HL-60 (cell line): ENCODE data around the gene KNSTRN.

Experiments used
- GABPA ChIP-seq: IDR thresholded peaks from 2 replicates; pipeline ENCODE4 v1.6.1; 2012; ENCODE audit warnings: low read depth
- POLR2AphosphoS5 ChIP-seq: IDR thresholded peaks from 2 replicates; pipeline ENCODE4 v1.6.1; 2012; ENCODE audit warnings: low read depth
- TF ChIP-seq, protein P1 (sequence below): IDR thresholded peaks from one replicate; pipeline ENCODE4 v1.5.1; 2011; ENCODE audit warnings: low read length, control low read depth, inconsistent platforms; ENCODE audit not compliant: insufficient read depth

DNA sequence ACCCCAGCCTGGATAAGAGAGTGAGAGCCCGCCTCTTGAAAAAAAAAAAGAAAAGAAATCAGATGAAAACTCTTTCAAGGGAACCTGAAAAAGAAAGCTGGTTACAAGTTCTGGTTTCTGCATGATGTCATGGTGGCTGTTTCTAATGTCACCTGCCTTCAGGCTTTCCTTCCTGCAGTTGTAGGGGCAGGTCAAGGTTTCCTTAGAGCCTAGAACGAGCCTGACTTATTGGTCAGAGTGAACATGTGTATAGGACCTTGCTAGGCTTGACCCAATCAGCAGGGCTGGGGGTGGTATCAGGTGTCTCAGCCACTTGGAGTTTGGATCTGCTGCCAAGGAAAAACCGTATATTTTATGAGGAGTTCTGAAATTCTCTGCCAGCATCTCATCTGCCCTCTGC is 26.8 kb downstream of the KNSTRN start:
- TF ChIP-seq, protein P1, sequence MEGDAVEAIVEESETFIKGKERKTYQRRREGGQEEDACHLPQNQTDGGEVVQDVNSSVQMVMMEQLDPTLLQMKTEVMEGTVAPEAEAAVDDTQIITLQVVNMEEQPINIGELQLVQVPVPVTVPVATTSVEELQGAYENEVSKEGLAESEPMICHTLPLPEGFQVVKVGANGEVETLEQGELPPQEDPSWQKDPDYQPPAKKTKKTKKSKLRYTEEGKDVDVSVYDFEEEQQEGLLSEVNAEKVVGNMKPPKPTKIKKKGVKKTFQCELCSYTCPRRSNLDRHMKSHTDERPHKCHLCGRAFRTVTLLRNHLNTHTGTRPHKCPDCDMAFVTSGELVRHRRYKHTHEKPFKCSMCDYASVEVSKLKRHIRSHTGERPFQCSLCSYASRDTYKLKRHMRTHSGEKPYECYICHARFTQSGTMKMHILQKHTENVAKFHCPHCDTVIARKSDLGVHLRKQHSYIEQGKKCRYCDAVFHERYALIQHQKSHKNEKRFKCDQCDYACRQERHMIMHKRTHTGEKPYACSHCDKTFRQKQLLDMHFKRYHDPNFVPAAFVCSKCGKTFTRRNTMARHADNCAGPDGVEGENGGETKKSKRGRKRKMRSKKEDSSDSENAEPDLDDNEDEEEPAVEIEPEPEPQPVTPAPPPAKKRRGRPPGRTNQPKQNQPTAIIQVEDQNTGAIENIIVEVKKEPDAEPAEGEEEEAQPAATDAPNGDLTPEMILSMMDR: no peak
- TF ChIP-seq POLR2AphosphoS5: no peak
- TF ChIP-seq GABPA: no peak
